HepG2 (cell line): Measurements from ENCODE around the gene GRB10. TPM values are rescaled to one million over a fixed set of nuclear protein-coding genes. Genes with fewer than 3 reads are reported as not detected.

Experiments
- ATAD3A ChIP-seq: sonication (generic); formaldehyde crosslinking; IDR thresholded peaks from 2 replicates; pipeline ENCODE4 v1.4.0; 2020; ENCODE audit warnings: missing genetic modification reagents
- ATF7-NPFF ChIP-seq: sonication (generic); formaldehyde crosslinking; IDR thresholded peaks from 2 replicates; pipeline ENCODE4 v1.8.1; 2023; ENCODE audit warnings: mild to moderate bottlenecking, low read depth, missing genetic modification reagents, moderate library complexity
- CBX1 ChIP-seq: IDR thresholded peaks from one replicate; pipeline ENCODE4 v1.6.1; 2016; ENCODE audit warnings: antibody characterized with exemption, low read depth
- EED ChIP-seq: sonication (generic); formaldehyde crosslinking; IDR thresholded peaks from 2 replicates; pipeline ENCODE4 v1.5.0; 2020; ENCODE audit warnings: mild to moderate bottlenecking, missing genetic modification reagents
- EP300 ChIP-seq, 3 experiments: sonication (generic) in 1 of 3; formaldehyde crosslinking in 1 of 3; IDR thresholded peaks; 2 replicates each; pipeline versions ENCODE4 v1.5.1 to v1.6.1; 2011 to 2020; ENCODE audit warnings: low read depth in 2 of 3, low read length in 2 of 3, borderline replicate concordance in 1 of 3, improper control_type of control experiment in 1 of 3, mild to moderate bottlenecking in 1 of 3, missing genetic modification reagents in 1 of 3, moderate library complexity in 1 of 3
- HNRNPK ChIP-seq: fragments of 200-400 bp; formaldehyde crosslinking; IDR thresholded peaks from 2 replicates; pipeline ENCODE4 v1.6.1; 2018; ENCODE audit warnings: low read length, low read depth, moderate library complexity, mild to moderate bottlenecking; ENCODE audit not compliant: poor library complexity, severe bottlenecking
- HOXA7 ChIP-seq: sonication (generic); formaldehyde crosslinking; IDR thresholded peaks from 2 replicates; pipeline ENCODE4 v1.8.1; 2022; ENCODE audit warnings: mild to moderate bottlenecking, missing genetic modification reagents, moderate library complexity
- KDM3A ChIP-seq: IDR thresholded peaks from 2 replicates; pipeline ENCODE4 v1.6.1; 2018; ENCODE audit warnings: low read depth, missing compliant biosample characterization
- KLF6 ChIP-seq: IDR thresholded peaks from 2 replicates; pipeline ENCODE4 v1.8.0; 2016; ENCODE audit warnings: missing biosample characterization, missing genetic modification reagents
- ZNF121 ChIP-seq: sonication (generic); formaldehyde crosslinking; IDR thresholded peaks from 2 replicates; pipeline ENCODE4 v1.5.0; 2020; ENCODE audit warnings: mild to moderate bottlenecking, missing genetic modification reagents
- ZNF232 ChIP-seq: sonication (generic); formaldehyde crosslinking; IDR thresholded peaks from 2 replicates; pipeline ENCODE4 v1.4.0; 2020; ENCODE audit warnings: missing genetic modification reagents, borderline replicate concordance
- ZNF382 ChIP-seq: sonication (generic); formaldehyde crosslinking; IDR thresholded peaks from 2 replicates; pipeline ENCODE4 v1.5.0; 2020; ENCODE audit warnings: missing genetic modification reagents, mild to moderate bottlenecking, borderline replicate concordance
- ZNF496 ChIP-seq: sonication (generic); formaldehyde crosslinking; IDR thresholded peaks from 2 replicates; pipeline ENCODE4 v1.8.1; 2023; ENCODE audit warnings: mild to moderate bottlenecking, moderate library complexity, missing genetic modification reagents; ENCODE audit not compliant: insufficient replicate concordance
- polyA plus RNA-seq, 8 experiments: library from polyadenylated mRNA; depleted of rRNA in 3 of 8; stranded (reverse) in 7 of 8; unstranded in 1 of 8; fragments of >200 nt; fragmentation: Illumina TruSeq in 4 of 8; extraction: Trizol in 4 of 8; gene quantifications; 2 replicates each; pipeline versions ENCODE4 v1.2.1 to v1.2.3, GENCODE V29; 2011 to 2016; ENCODE audit warnings: low read depth in 4 of 8, missing spikeins in 1 of 8, mixed read lengths in 1 of 8; ENCODE audit not compliant: insufficient read depth in 1 of 8
- total RNA-seq, 5 experiments: library from RNA; depleted of rRNA; stranded (reverse); fragments of >200 nt; fragmentation: Illumina TruSeq; extraction: Trizol; gene quantifications; 2 replicates each; pipeline ENCODE4 v1.2.3, GENCODE V29; 2016; ENCODE audit warnings: low read depth in 1 of 5
- TF ChIP-seq, protein P1 (sequence below): sonication (generic); formaldehyde crosslinking; IDR thresholded peaks from 2 replicates; pipeline ENCODE4 v1.9.0; 2022; ENCODE audit warnings: missing genetic modification reagents, mild to moderate bottlenecking, borderline replicate concordance
- TF ChIP-seq, protein P2 (sequence below): sonication (generic); formaldehyde crosslinking; IDR thresholded peaks from 2 replicates; pipeline ENCODE4 v1.8.0; 2022; ENCODE audit warnings: missing genetic modification reagents, mild to moderate bottlenecking, moderate library complexity, borderline replicate concordance
- TF ChIP-seq, protein P3 (sequence below): IDR thresholded peaks from 2 replicates; pipeline ENCODE4 v1.6.1; 2016; ENCODE audit warnings: missing compliant biosample characterization, missing genetic modification reagents, borderline replicate concordance
- TF ChIP-seq, protein P4 (sequence below): sonication (generic); formaldehyde crosslinking; conservative IDR thresholded peaks from 2 replicates; pipeline ENCODE4 v1.4.0; 2020; ENCODE audit warnings: missing genetic modification reagents

GRB10 gene
- total and polyA plus RNA-seq, 2 of the 13 experiments (the other 11 are each of a cell fraction or from before 2014, with no cell fraction given): 4.0 to 6.8 TPM

DNA sequence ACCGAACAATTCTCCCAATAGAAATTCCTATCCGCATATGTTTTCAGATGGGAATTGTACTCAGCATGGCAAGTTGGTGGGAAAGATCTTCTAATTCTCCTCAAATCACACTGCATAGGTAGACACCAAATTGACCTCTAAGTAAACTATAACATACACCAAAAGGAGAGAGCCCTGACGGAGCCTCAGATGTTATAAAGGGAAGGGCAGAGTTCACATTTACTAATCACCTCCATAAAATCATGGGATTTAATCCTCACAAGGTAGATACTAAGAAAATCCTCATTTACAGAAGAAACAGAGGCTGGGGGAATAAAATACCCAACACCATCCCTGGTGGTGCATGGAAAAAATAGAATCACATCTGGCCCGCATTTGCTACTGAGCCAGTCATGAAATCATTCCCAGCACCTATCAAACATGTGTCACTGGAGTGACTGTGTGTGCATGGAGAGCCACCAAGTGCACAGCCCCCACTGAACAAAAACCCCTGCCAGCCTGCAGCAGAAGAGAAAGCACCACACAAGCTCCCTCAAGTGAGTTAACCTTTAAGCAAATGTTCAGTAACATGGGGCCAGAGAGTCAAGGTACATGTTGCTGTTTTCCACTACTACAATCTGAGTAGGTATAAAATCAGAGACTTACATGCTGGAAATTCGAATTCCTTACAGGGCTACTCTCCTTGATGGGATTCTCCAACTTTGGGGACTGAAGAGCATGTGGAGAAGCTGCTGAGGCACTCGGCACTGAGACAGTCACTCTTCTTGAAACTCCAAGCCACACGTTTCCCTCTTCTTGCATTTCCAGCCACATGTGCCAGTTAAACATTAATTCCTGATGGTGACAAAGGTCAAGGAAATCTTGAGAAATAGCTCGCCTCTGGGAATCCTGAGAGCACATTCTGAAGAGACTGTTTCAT is 217.8 kb downstream of the GRB10 start, which contains the start of gene DDC (continued):
- TF ChIP-seq, protein P1, sequence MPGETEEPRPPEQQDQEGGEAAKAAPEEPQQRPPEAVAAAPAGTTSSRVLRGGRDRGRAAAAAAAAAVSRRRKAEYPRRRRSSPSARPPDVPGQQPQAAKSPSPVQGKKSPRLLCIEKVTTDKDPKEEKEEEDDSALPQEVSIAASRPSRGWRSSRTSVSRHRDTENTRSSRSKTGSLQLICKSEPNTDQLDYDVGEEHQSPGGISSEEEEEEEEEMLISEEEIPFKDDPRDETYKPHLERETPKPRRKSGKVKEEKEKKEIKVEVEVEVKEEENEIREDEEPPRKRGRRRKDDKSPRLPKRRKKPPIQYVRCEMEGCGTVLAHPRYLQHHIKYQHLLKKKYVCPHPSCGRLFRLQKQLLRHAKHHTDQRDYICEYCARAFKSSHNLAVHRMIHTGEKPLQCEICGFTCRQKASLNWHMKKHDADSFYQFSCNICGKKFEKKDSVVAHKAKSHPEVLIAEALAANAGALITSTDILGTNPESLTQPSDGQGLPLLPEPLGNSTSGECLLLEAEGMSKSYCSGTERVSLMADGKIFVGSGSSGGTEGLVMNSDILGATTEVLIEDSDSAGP: no peak
- no peak for TF ChIP-seq ZNF496 (CRISPR knock-in tag)
- TF ChIP-seq KDM3A: 0 out of 2 replicates have a peak, but pooled peaks have one; percentile 38
- TF ChIP-seq, protein P2, sequence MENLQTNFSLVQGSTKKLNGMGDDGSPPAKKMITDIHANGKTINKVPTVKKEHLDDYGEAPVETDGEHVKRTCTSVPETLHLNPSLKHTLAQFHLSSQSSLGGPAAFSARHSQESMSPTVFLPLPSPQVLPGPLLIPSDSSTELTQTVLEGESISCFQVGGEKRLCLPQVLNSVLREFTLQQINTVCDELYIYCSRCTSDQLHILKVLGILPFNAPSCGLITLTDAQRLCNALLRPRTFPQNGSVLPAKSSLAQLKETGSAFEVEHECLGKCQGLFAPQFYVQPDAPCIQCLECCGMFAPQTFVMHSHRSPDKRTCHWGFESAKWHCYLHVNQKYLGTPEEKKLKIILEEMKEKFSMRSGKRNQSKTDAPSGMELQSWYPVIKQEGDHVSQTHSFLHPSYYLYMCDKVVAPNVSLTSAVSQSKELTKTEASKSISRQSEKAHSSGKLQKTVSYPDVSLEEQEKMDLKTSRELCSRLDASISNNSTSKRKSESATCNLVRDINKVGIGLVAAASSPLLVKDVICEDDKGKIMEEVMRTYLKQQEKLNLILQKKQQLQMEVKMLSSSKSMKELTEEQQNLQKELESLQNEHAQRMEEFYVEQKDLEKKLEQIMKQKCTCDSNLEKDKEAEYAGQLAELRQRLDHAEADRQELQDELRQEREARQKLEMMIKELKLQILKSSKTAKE (CRISPR knock-in tag): no peak
- no peak for TF ChIP-seq ZNF382 (CRISPR knock-in tag)
- TF ChIP-seq HOXA7 (CRISPR knock-in tag): no peak
- TF ChIP-seq, protein P3, sequence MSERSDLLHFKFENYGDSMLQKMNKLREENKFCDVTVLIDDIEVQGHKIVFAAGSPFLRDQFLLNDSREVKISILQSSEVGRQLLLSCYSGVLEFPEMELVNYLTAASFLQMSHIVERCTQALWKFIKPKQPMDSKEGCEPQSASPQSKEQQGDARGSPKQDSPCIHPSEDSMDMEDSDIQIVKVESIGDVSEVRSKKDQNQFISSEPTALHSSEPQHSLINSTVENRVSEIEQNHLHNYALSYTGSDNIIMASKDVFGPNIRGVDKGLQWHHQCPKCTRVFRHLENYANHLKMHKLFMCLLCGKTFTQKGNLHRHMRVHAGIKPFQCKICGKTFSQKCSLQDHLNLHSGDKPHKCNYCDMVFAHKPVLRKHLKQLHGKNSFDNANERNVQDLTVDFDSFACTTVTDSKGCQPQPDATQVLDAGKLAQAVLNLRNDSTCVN (CRISPR knock-in tag): no peak
- TF ChIP-seq ATAD3A: no peak
- TF ChIP-seq ZNF232 (CRISPR knock-in tag): peak; percentile 71; the same call in 1 of the 2 replicates
- no peak for TF ChIP-seq ATF7-NPFF (CRISPR knock-in tag)
- TF ChIP-seq ZNF121 (CRISPR knock-in tag): no peak
- TF ChIP-seq KLF6: no peak
- no peak for TF ChIP-seq EED (CRISPR knock-in tag)
- TF ChIP-seq HNRNPK: no peak
- no peak for TF ChIP-seq CBX1
- TF ChIP-seq EP300 (IDR thresholded peaks at IDR 0.05; ENCODE audit: low read depth in 2 of 2, low read length in 2 of 2): peak in 1 of 2 experiments; percentile 65; a peak in 2 of 4 replicates
- TF ChIP-seq EP300 (CRISPR knock-in tag; IDR thresholded peaks at IDR 0.05; ENCODE audit: borderline replicate concordance): no peak
- TF ChIP-seq, protein P4, sequence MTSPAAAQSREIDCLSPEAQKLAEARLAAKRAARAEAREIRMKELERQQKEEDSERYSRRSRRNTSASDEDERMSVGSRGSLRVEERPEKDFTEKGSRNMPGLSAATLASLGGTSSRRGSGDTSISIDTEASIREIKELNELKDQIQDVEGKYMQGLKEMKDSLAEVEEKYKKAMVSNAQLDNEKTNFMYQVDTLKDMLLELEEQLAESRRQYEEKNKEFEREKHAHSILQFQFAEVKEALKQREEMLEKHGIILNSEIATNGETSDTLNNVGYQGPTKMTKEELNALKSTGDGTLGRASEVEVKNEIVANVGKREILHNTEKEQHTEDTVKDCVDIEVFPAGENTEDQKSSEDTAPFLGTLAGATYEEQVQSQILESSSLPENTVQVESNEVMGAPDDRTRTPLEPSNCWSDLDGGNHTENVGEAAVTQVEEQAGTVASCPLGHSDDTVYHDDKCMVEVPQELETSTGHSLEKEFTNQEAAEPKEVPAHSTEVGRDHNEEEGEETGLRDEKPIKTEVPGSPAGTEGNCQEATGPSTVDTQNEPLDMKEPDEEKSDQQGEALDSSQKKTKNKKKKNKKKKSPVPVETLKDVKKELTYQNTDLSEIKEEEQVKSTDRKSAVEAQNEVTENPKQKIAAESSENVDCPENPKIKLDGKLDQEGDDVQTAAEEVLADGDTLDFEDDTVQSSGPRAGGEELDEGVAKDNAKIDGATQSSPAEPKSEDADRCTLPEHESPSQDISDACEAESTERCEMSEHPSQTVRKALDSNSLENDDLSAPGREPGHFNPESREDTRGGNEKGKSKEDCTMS: no peak
